ENCODE results near the gene NRG2. TPM values are rescaled to one million over a fixed set of nuclear protein-coding genes. Genes with fewer than 3 reads are reported as not detected.

The NRG2 gene
- total RNA-seq, 4 donors from 2014 or later = 4.5 to 7.0 (median 5.4) TPM

GRCh38 chr5:140060816-140061215 lies 17.7 kb upstream of the NRG2 start:
- 82% methylated on average over 1 of the region's 1 CpG for WGBS
- TF ChIP-seq POLR2A (IDR thresholded peaks at IDR 0.05) (no peak), CTCF (IDR thresholded peaks at IDR 0.05) (no peak), EP300 (IDR thresholded peaks at IDR 0.05) (no peak), POLR2AphosphoS5 (IDR thresholded peaks at IDR 0.05) (no peak)
- peaks cover 48% of the 10 kb centered on the region for H3K27me3 ChIP-seq

GRCh38 chr5:140058212-140058932 lies 15.3 kb upstream of the NRG2 start:
- H3K4me3 ChIP-seq = no peak overlapping the region
- WGBS = 91% methylated on average over 5 of the region's 5 CpGs
- TF ChIP-seq POLR2A (IDR thresholded peaks at IDR 0.05) = no peak
- no peak for TF ChIP-seq EP300 (IDR thresholded peaks at IDR 0.05)
- no peak for TF ChIP-seq POLR2AphosphoS5 (IDR thresholded peaks at IDR 0.05)
- no peak for TF ChIP-seq CTCF (IDR thresholded peaks at IDR 0.05)
- no peak for DNase-seq (ENCODE audit: low spot score in 2 of 2)
- H3K36me3 ChIP-seq = no peaks in the 10 kb centered on the region
- H3K9me3 ChIP-seq = no peaks in the 10 kb centered on the region
- H3K27me3 ChIP-seq = peaks cover 50% of the 10 kb centered on the region
- H3K27ac ChIP-seq = no peak overlapping the region
- H3K4me1 ChIP-seq = no peaks in the 10 kb centered on the region

More at GRCh38 chr5:140060816-140061215, 17.7 kb upstream of the NRG2 start:
- Histone ChIP-seq H3K9me3 (no peaks in the 10 kb centered on the region), H3K4me3 (no peak overlapping the region), H3K4me1 (no peaks in the 10 kb centered on the region), H3K36me3 (no peaks in the 10 kb centered on the region), H3K27ac (no peak overlapping the region)
- no peak for DNase-seq (ENCODE audit: low spot score in 2 of 2)

GRCh38 chr5:140056880-140057279 lies 13.8 kb upstream of the NRG2 start:
- TF ChIP-seq EP300 (IDR thresholded peaks at IDR 0.05) (no peak), POLR2AphosphoS5 (IDR thresholded peaks at IDR 0.05) (no peak), CTCF (IDR thresholded peaks at IDR 0.05) (no peak), POLR2A (IDR thresholded peaks at IDR 0.05) (no peak)
- WGBS = 93% methylated on average over 1 of the region's 1 CpG
- no peak overlapping the region for H3K27ac ChIP-seq
- DNase-seq (ENCODE audit: low spot score in 2 of 2) = no peak
- no peak overlapping the region for H3K4me3 ChIP-seq
- no peaks in the 10 kb centered on the region for H3K4me1 ChIP-seq
- no peaks in the 10 kb centered on the region for H3K36me3 ChIP-seq
- no peaks in the 10 kb centered on the region for H3K9me3 ChIP-seq
- H3K27me3 ChIP-seq = peaks cover 38% of the 10 kb centered on the region

- no peaks in the 10 kb centered on the region for H3K9me3 ChIP-seq
- peaks cover 21% of the 10 kb centered on the region for H3K27me3 ChIP-seq
- no peak overlapping the region for H3K27ac ChIP-seq
- 44% methylated on average over 3 of the region's 3 CpGs for WGBS
- no peaks in the 10 kb centered on the region for H3K4me1 ChIP-seq
- H3K4me3 ChIP-seq = no peak overlapping the region
- TF ChIP-seq EP300 (IDR thresholded peaks at IDR 0.05) = no peak
- TF ChIP-seq POLR2A (IDR thresholded peaks at IDR 0.05) = no peak
- no peak for TF ChIP-seq POLR2AphosphoS5 (IDR thresholded peaks at IDR 0.05)
- TF ChIP-seq CTCF (IDR thresholded peaks at IDR 0.05) = no peak
- H3K36me3 ChIP-seq = no peaks in the 10 kb centered on the region
- DNase-seq (ENCODE audit: low spot score in 2 of 2) = no peak
Measured at GRCh38 chr5:140055152-140055551, 12.1 kb upstream of the NRG2 start.

GRCh38 chr5:140054086-140054689 lies 11.1 kb upstream of the NRG2 start:
- Histone ChIP-seq H3K36me3 (no peaks in the 10 kb centered on the region), H3K9me3 (no peaks in the 10 kb centered on the region), H3K27ac (no peak overlapping the region), H3K4me3 (no peak overlapping the region), H3K4me1 (no peaks in the 10 kb centered on the region), H3K27me3 (peaks cover 20% of the 10 kb centered on the region)
- TF ChIP-seq EP300 (IDR thresholded peaks at IDR 0.05) = no peak
- TF ChIP-seq POLR2AphosphoS5 (IDR thresholded peaks at IDR 0.05) = no peak
- TF ChIP-seq POLR2A (IDR thresholded peaks at IDR 0.05) = no peak
- no peak for TF ChIP-seq CTCF (IDR thresholded peaks at IDR 0.05)
- WGBS = 78% methylated on average over 1 of the region's 1 CpG
- no peak for DNase-seq (ENCODE audit: low spot score in 2 of 2)
